CD14-positive monocyte (primary cell): ENCODE data around the gene SACM1L. TPM values are rescaled to one million over a fixed set of nuclear protein-coding genes. Genes with fewer than 3 reads are reported as not detected.
A peak's percentile ranks its signal among the peaks of the same experiment; 100 is the strongest.

Experiments
- DNase-seq, 3 donors: peaks; one replicate each; pipeline ENCODE4 v3.0.0-alpha.2; 2011 to 2022
- H2AFZ ChIP-seq: 2 replicates; pipeline ENCODE4 v1.6.0; 2012; ENCODE audit warnings: mild to moderate bottlenecking, low read depth, low read length, inconsistent platforms; ENCODE audit not compliant: insufficient read depth, poor library complexity, severe bottlenecking
- H3K27ac ChIP-seq, 2 donors: 1 replicate in 1 of 2; 2 replicates in 1 of 2; pipeline ENCODE4 v1.5.1; 2012 to 2013; ENCODE audit warnings: low read length in 2 of 2, control low read depth in 1 of 2, inconsistent platforms in 1 of 2, low read depth in 1 of 2, mild to moderate bottlenecking in 1 of 2
- H3K27me3 ChIP-seq, 2 donors: one replicate each; pipeline versions ENCODE4 v1.6.0 to v1.6.1; 2011 to 2013; ENCODE audit warnings: low read length in 2 of 2; ENCODE audit not compliant: control insufficient read depth in 2 of 2, insufficient read depth in 2 of 2
- H3K36me3 ChIP-seq, 2 donors: replicated peaks in 1 of 2; 1 replicate in 1 of 2; 2 replicates in 1 of 2; pipeline versions ENCODE4 v1.5.1 to v1.6.1; 2012 to 2013; ENCODE audit warnings: low read length in 2 of 2, control low read depth in 1 of 2, inconsistent platforms in 1 of 2, mild to moderate bottlenecking in 1 of 2; ENCODE audit not compliant: insufficient read depth in 2 of 2, control insufficient read depth in 1 of 2
- H3K4me1 ChIP-seq, 2 donors: 1 replicate in 1 of 2; 2 replicates in 1 of 2; pipeline versions ENCODE4 v1.5.1 to v1.6.1; 2012 to 2013; ENCODE audit warnings: low read length in 2 of 2, control low read depth in 1 of 2, inconsistent platforms in 1 of 2, mild to moderate bottlenecking in 1 of 2, moderate library complexity in 1 of 2; ENCODE audit not compliant: insufficient read depth in 2 of 2, control insufficient read depth in 1 of 2
- H3K4me2 ChIP-seq: replicated peaks from 2 replicates; pipeline ENCODE3; 2012; ENCODE audit warnings: low read length, moderate library complexity, mild to moderate bottlenecking; ENCODE audit not compliant: poor library complexity, severe bottlenecking; ENCODE audit errors: extremely low read depth
- H3K4me3 ChIP-seq, 3 experiments: fragments of 200-600 bp in 1 of 3; sonication (generic) in 1 of 3; replicated peaks in 1 of 3; 1 replicate in 2 of 3; 2 replicates in 1 of 3; pipeline ENCODE4 v1.5.1; 2011 to 2013; ENCODE audit warnings: low read length in 3 of 3, mild to moderate bottlenecking in 3 of 3, control low read depth in 2 of 3, low read depth in 2 of 3, inconsistent platforms in 1 of 3, moderate library complexity in 1 of 3
- H3K79me2 ChIP-seq: 2 replicates; pipeline ENCODE4 v1.6.0; 2012; ENCODE audit warnings: mild to moderate bottlenecking, control low read depth, inconsistent platforms, low read length, moderate library complexity; ENCODE audit not compliant: insufficient read depth
- H3K9ac ChIP-seq: 2 replicates; pipeline ENCODE4 v1.6.0; 2017; ENCODE audit warnings: low read length, mild to moderate bottlenecking; ENCODE audit not compliant: insufficient read depth, poor library complexity, severe bottlenecking
- H3K9me3 ChIP-seq, 2 donors: replicated peaks in 1 of 2; 1 replicate in 1 of 2; 2 replicates in 1 of 2; pipeline versions ENCODE4 v1.5.1 to v1.6.1; 2012 to 2013; ENCODE audit warnings: low read length in 2 of 2, control low read depth in 1 of 2; ENCODE audit not compliant: control insufficient read depth in 1 of 2, insufficient read depth in 1 of 2
- H4K20me1 ChIP-seq: 2 replicates; pipeline ENCODE4 v1.6.0; 2012; ENCODE audit warnings: mild to moderate bottlenecking, low read length, control low read depth, moderate library complexity; ENCODE audit not compliant: insufficient read depth
- H3K27ac Mint-ChIP-seq, 7 donors: one replicate each; pipeline ENCODE4 v1.8.0; 2020; ENCODE audit warnings: mild to moderate bottlenecking in 7 of 7, mixed read lengths in 7 of 7, moderate library complexity in 6 of 7, inconsistent platforms in 2 of 7
- H3K27me3 Mint-ChIP-seq, 3 donors: one replicate each; pipeline ENCODE4 v1.8.0; 2021 to 2022; ENCODE audit warnings: low read depth in 3 of 3, mild to moderate bottlenecking in 3 of 3, mixed read lengths in 3 of 3, moderate library complexity in 3 of 3, inconsistent platforms in 1 of 3
- H3K36me3 Mint-ChIP-seq, 2 donors: one replicate each; pipeline ENCODE4 v1.8.0; 2020; ENCODE audit warnings: mixed read lengths in 2 of 2, inconsistent platforms in 1 of 2, mild to moderate bottlenecking in 1 of 2
- H3K4me1 Mint-ChIP-seq: one replicate; pipeline ENCODE4 v1.8.0; 2020; ENCODE audit warnings: mild to moderate bottlenecking, mixed read lengths
- H3K4me3 Mint-ChIP-seq, 2 donors: one replicate each; pipeline ENCODE4 v1.8.0; 2020; ENCODE audit warnings: mild to moderate bottlenecking in 2 of 2, mixed read lengths in 2 of 2, moderate library complexity in 1 of 2
- H3K9me3 Mint-ChIP-seq, 7 donors: one replicate each; pipeline ENCODE4 v1.8.0; 2020 to 2022; ENCODE audit warnings: mixed read lengths in 7 of 7, mild to moderate bottlenecking in 6 of 7, moderate library complexity in 6 of 7, inconsistent platforms in 2 of 7
- CTCF ChIP-seq: fragments of 200-600 bp; IDR thresholded peaks from one replicate; pipeline ENCODE4 v1.8.0; 2022; ENCODE audit warnings: antibody characterized with exemption, mild to moderate bottlenecking
- WGBS: methylation state at CpG from one replicate; pipeline ENCODE4 v1.1.5; 2013; ENCODE audit warnings: missing lambda C conversion rate; ENCODE audit not compliant: insufficient coverage; 5-methylcytosine and 5-hydroxymethylcytosine counted together
- intact Hi-C, 2 donors: fragments of 100-400 bp; cut with micrococcal nuclease; formaldehyde crosslinking; loops; one replicate each; pipeline versions ENCODE4 v1.15.0 to v1.15.1; 2023
- polyA plus RNA-seq, 3 donors: library from polyadenylated mRNA; depleted of rRNA in 1 of 3; unstranded in 2 of 3; stranded (reverse) in 1 of 3; fragments of 300-500 nt in 2 of 3; fragments of >200 nt in 1 of 3; fragmentation: Illumina TruSeq in 2 of 3; gene quantifications; 1 replicate in 2 of 3; 2 replicates in 1 of 3; pipeline ENCODE4 v1.2.3, GENCODE V29; 2012 to 2021

SACM1L gene
- polyA plus RNA-seq, 3 donors = 14.6 to 25.7 (median 21.5) TPM

GRCh38 chr3:45654397-45654944 is 34.7 kb upstream of the SACM1L start:
- Histone ChIP-seq H3K4me1 (peaks cover 36 to 40% of the 10 kb centered on the region in 2 donors), H3K9me3 (no peaks in the 10 kb centered on the region), H3K9ac (peak overlapping the region; percentile 9), H2AFZ (no peak overlapping the region), H3K4me2 (peak overlapping the region; percentile 54), H3K36me3 (peaks cover 0 to 12% of the 10 kb centered on the region in 2 donors), H3K79me2 (peaks cover 53% of the 10 kb centered on the region), H3K4me3 (peak overlapping the region in 1 of 3 experiments; percentile 32), H4K20me1 (peaks cover 38% of the 10 kb centered on the region), H3K27ac (peak overlapping the region; percentile 58 to 84), H3K27me3 (no peaks in the 10 kb centered on the region)
- Mint-ChIP-seq H3K27me3 (no peaks in the 10 kb centered on the region), H3K36me3 (peaks cover 23 to 30% of the 10 kb centered on the region in 2 donors), H3K4me3 (peak overlapping the region; percentile 55 to 64), H3K27ac (peak overlapping the region; percentile 94 to 98 (median 97)), H3K9me3 (peaks cover 0 to 4% (median 2%) of the 10 kb centered on the region in 7 donors), H3K4me1 (peaks cover 49% of the 10 kb centered on the region)
- no CpG with 5 or more reads among the region's 6 CpGs for WGBS
- no peak for TF ChIP-seq CTCF
- intact Hi-C loops = no loop called here
- DNase-seq = peak; percentile 65 to 78 (median 68)

GRCh38 chr3:45655906-45656305 is 33.3 kb upstream of the SACM1L start:
- peaks cover 51% of the 10 kb centered on the region for H3K79me2 ChIP-seq
- no peaks in the 10 kb centered on the region for H3K27me3 Mint-ChIP-seq
- H3K9me3 Mint-ChIP-seq = peaks cover 0 to 4% (median 0%) of the 10 kb centered on the region in 7 donors
- peaks cover 36 to 40% of the 10 kb centered on the region in 2 donors for H3K4me1 ChIP-seq
- H3K27ac ChIP-seq = peak overlapping the region in 1 of 2 donors; percentile 65
- no peak overlapping the region for H3K9ac ChIP-seq
- WGBS = no CpG with 5 or more reads among the region's 2 CpGs
- peak overlapping the region; percentile 92 to 98 (median 97) for H3K27ac Mint-ChIP-seq
- peaks cover 0 to 12% of the 10 kb centered on the region in 2 donors for H3K36me3 ChIP-seq
- H3K9me3 ChIP-seq = no peaks in the 10 kb centered on the region
- peak; percentile 56 to 79 (median 76) for DNase-seq
- intact Hi-C loops = loop anchor here (1.0 to 2.0 kb wide), 2 partner anchors 10 to 63 kb away; no protein-coding TSS in a partner anchor
- no peak overlapping the region for H3K4me3 ChIP-seq
- H3K4me2 ChIP-seq = peak overlapping the region; percentile 27
- H4K20me1 ChIP-seq = peaks cover 52% of the 10 kb centered on the region
- H3K4me3 Mint-ChIP-seq = peak overlapping the region in 1 of 2 donors; percentile 60
- H3K27me3 ChIP-seq = no peaks in the 10 kb centered on the region
- peaks cover 16 to 24% of the 10 kb centered on the region in 2 donors for H3K36me3 Mint-ChIP-seq
- TF ChIP-seq CTCF = no peak
- H2AFZ ChIP-seq = no peak overlapping the region
- H3K4me1 Mint-ChIP-seq = peaks cover 50% of the 10 kb centered on the region
